GM23338 (cell line): ENCODE data around the gene TAPBPL. TPM values are rescaled to one million over a fixed set of nuclear protein-coding genes. Genes with fewer than 3 reads are reported as not detected.

Source experiments
- ATAC-seq: fragments of 200-7000 bp; cut with Tn5 transposase; 3 replicates; pipeline ENCODE4 v1.9.1; 2020
- DNase-seq: peaks from one replicate; pipeline ENCODE4 v3.0.0-alpha.2; 2015; ENCODE audit warnings: low spot score
- H2AFZ ChIP-seq: fragments of 200-600 bp; sonication (generic); 2 replicates; pipeline ENCODE4 v1.8.0; 2016; ENCODE audit warnings: antibody characterized with exemption, mild to moderate bottlenecking, moderate library complexity
- H3F3A ChIP-seq: fragments of 200-600 bp; sonication (generic); replicated peaks from 2 replicates; pipeline ENCODE4 v1.8.0; 2017; ENCODE audit warnings: antibody characterized with exemption, mixed run types, low read depth
- H3K27ac ChIP-seq: fragments of 200-600 bp; sonication (generic); 2 replicates; pipeline ENCODE4 v1.6.1; 2016; ENCODE audit warnings: low read depth
- H3K27me3 ChIP-seq: fragments of 200-600 bp; sonication (generic); 2 replicates; pipeline ENCODE4 v1.8.0; 2016; ENCODE audit warnings: mild to moderate bottlenecking, mixed run types, moderate library complexity; ENCODE audit not compliant: insufficient read depth
- H3K36me3 ChIP-seq: fragments of 200-600 bp; sonication (generic); 2 replicates; pipeline ENCODE4 v1.8.0; 2016; ENCODE audit warnings: mild to moderate bottlenecking; ENCODE audit not compliant: insufficient read depth
- H3K4me1 ChIP-seq: fragments of 200-600 bp; sonication (generic); 2 replicates; pipeline ENCODE4 v1.8.0; 2016; ENCODE audit warnings: mild to moderate bottlenecking, moderate library complexity; ENCODE audit not compliant: insufficient read depth
- H3K4me2 ChIP-seq: fragments of 200-600 bp; sonication (generic); 2 replicates; pipeline ENCODE4 v1.7.1; 2017; ENCODE audit warnings: mixed run types
- H3K4me3 ChIP-seq: fragments of 200-600 bp; sonication (generic); 2 replicates; pipeline ENCODE4 v1.6.1; 2016; ENCODE audit warnings: mixed run types
- H3K79me2 ChIP-seq: fragments of 200-600 bp; sonication (generic); replicated peaks from 2 replicates; pipeline ENCODE4 v1.8.0; 2017; ENCODE audit warnings: mild to moderate bottlenecking; ENCODE audit not compliant: insufficient read depth
- H3K9me2 ChIP-seq: fragments of 200-600 bp; sonication (generic); 2 replicates; pipeline ENCODE4 v1.8.0; 2017; ENCODE audit not compliant: insufficient read depth
- H4K20me1 ChIP-seq: fragments of 200-600 bp; sonication (generic); replicated peaks from 2 replicates; pipeline ENCODE4 v1.8.0; 2017; ENCODE audit warnings: mild to moderate bottlenecking; ENCODE audit not compliant: insufficient read depth
- H3K27ac Mint-ChIP-seq: 2 replicates; pipeline ENCODE4 v1.8.0; 2020; ENCODE audit warnings: inconsistent platforms, mild to moderate bottlenecking, moderate library complexity, mixed read lengths
- H3K27me3 Mint-ChIP-seq: 3 replicates; pipeline ENCODE4 v1.8.0; 2022; ENCODE audit warnings: low read depth, mild to moderate bottlenecking, moderate library complexity, mixed read lengths, inconsistent platforms; ENCODE audit not compliant: insufficient read depth, poor library complexity
- H3K36me3 Mint-ChIP-seq: 3 replicates; pipeline ENCODE4 v1.8.0; 2021; ENCODE audit warnings: low read depth, mild to moderate bottlenecking, inconsistent platforms, moderate library complexity, mixed read lengths
- H3K4me1 Mint-ChIP-seq: 3 replicates; pipeline ENCODE4 v1.8.0; 2020; ENCODE audit warnings: mild to moderate bottlenecking, inconsistent platforms, mixed read lengths
- H3K4me3 Mint-ChIP-seq: 3 replicates; pipeline ENCODE4 v1.8.0; 2021; ENCODE audit warnings: moderate library complexity, mild to moderate bottlenecking, inconsistent platforms, mixed read lengths
- H3K9me3 Mint-ChIP-seq: 3 replicates; pipeline ENCODE4 v1.8.0; 2020; ENCODE audit warnings: moderate library complexity, mild to moderate bottlenecking, inconsistent platforms, mixed read lengths
- CREB1 ChIP-seq: fragments of 250-450 bp; sonication (Bioruptor Pico); IDR thresholded peaks from 2 replicates; pipeline ENCODE4 v1.5.0; 2020; ENCODE audit warnings: low read depth, mild to moderate bottlenecking, moderate library complexity
- EZH2 ChIP-seq: fragments of 200-600 bp; sonication (generic); IDR thresholded peaks from one replicate; pipeline ENCODE4 v1.8.0; 2017; ENCODE audit warnings: antibody characterized with exemption, mild to moderate bottlenecking, low read depth; ENCODE audit not compliant: unreplicated experiment
- EZH2phosphoT487 ChIP-seq: fragments of 200-600 bp; sonication (generic); IDR thresholded peaks from one replicate; pipeline ENCODE4 v1.8.1; 2018; ENCODE audit warnings: antibody characterized with exemption; ENCODE audit not compliant: unreplicated experiment
- JUNB ChIP-seq: IDR thresholded peaks from one replicate; pipeline ENCODE4 v1.6.1; 2016; ENCODE audit warnings: antibody characterized with exemption; ENCODE audit not compliant: unreplicated experiment
- NANOG ChIP-seq: IDR thresholded peaks from 2 replicates; pipeline ENCODE4 v1.6.1; 2016; ENCODE audit warnings: antibody characterized with exemption, borderline replicate concordance
- POLR2AphosphoS5 ChIP-seq: IDR thresholded peaks from 2 replicates; pipeline ENCODE4 v1.6.1; 2016; ENCODE audit warnings: antibody characterized with exemption, low read depth
- STAT1 ChIP-seq: IDR thresholded peaks from one replicate; pipeline ENCODE4 v1.6.1; 2016; ENCODE audit warnings: antibody characterized with exemption; ENCODE audit not compliant: unreplicated experiment
- ZNF114 ChIP-seq: fragments of 250-450 bp; sonication (Bioruptor Pico); IDR thresholded peaks from 2 replicates; pipeline ENCODE4 v1.5.0; 2020; ENCODE audit warnings: mild to moderate bottlenecking, moderate library complexity
- ZNF331 ChIP-seq: fragments of 250-450 bp; sonication (Bioruptor Pico); IDR thresholded peaks from 2 replicates; pipeline ENCODE4 v1.5.0; 2020; ENCODE audit warnings: low read depth, mild to moderate bottlenecking, moderate library complexity
- polyA plus RNA-seq: library from polyadenylated mRNA; unstranded; fragments of >200 nt; fragmentation: Nextera tagmentation; extraction: Ambion mirVana; gene quantifications from 2 replicates; pipeline ENCODE4 v1.2.1, GENCODE V29; 2016
- total RNA-seq: library from RNA; depleted of rRNA; stranded (reverse); fragments of >200 nt; shearing (Covaris generic); gene quantifications from 2 replicates; pipeline ENCODE4 v1.2.3, GENCODE V29; 2014
- TF ChIP-seq, protein P1 (sequence below): IDR thresholded peaks from 2 replicates; pipeline ENCODE4 v1.6.1; 2016; ENCODE audit warnings: antibody characterized with exemption
- TF ChIP-seq, protein P2 (sequence below): IDR thresholded peaks from one replicate; pipeline ENCODE4 v1.6.1; 2018; ENCODE audit warnings: antibody characterized with exemption; ENCODE audit not compliant: unreplicated experiment
- TF ChIP-seq, protein P3 (sequence below): fragments of 250-450 bp; sonication (Bioruptor Pico); IDR thresholded peaks from 2 replicates; pipeline ENCODE4 v1.5.0; 2020; ENCODE audit warnings: mild to moderate bottlenecking, moderate library complexity
- TF ChIP-seq, protein P4 (sequence below), 2 experiments: fragments of 200-600 bp in 1 of 2; sonication (generic) in 1 of 2; conservative IDR thresholded peaks; 2 replicates each; pipeline versions ENCODE4 v1.5.1 to v1.6.1; 2016 to 2017; ENCODE audit warnings: antibody characterized with exemption in 2 of 2, low read depth in 2 of 2, mild to moderate bottlenecking in 2 of 2, moderate library complexity in 1 of 2

Gene TAPBPL
- total and polyA plus RNA-seq, 2 experiments from 2014 or later, result 0.59 to 0.65 TPM

DNA sequence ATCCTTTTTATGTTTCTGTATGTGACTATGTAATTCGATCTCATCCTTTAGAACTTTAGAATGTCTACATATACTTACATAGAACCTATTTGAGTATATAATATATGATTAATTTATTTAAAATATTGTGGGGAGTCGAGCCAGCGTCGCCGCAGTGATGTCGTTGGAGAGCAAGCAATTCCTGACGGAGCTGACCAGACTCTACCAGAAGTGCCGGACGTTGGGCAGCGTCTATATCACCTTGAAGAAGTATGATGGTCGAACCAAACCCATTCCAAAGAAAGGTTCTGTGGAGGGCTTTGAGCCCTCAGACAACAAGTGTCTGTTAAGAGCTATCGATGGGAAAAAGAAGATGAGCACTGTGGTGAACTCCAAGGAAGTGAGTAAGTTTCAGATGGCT is 13.5 kb upstream of the TAPBPL start:
- H3K4me1 Mint-ChIP-seq, result peaks cover 19% of the 10 kb centered on the region
- Histone ChIP-seq H3K9me2 (no peaks in the 10 kb centered on the region), H3K4me1 (peaks cover 11% of the 10 kb centered on the region), H3K4me3 (no peak overlapping the region), H2AFZ (no peak overlapping the region), H3K36me3 (no peaks in the 10 kb centered on the region), H3K27me3 (no peaks in the 10 kb centered on the region), H3K4me2 (no peak overlapping the region), H3F3A (peaks cover 8% of the 10 kb centered on the region; the same call in 1 of the 2 replicates), H3K27ac (no peak overlapping the region), H4K20me1 (no peaks in the 10 kb centered on the region), H3K79me2 (no peaks in the 10 kb centered on the region)
- TF ChIP-seq, protein P1, sequence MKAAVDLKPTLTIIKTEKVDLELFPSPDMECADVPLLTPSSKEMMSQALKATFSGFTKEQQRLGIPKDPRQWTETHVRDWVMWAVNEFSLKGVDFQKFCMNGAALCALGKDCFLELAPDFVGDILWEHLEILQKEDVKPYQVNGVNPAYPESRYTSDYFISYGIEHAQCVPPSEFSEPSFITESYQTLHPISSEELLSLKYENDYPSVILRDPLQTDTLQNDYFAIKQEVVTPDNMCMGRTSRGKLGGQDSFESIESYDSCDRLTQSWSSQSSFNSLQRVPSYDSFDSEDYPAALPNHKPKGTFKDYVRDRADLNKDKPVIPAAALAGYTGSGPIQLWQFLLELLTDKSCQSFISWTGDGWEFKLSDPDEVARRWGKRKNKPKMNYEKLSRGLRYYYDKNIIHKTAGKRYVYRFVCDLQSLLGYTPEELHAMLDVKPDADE, result no peak
- TF ChIP-seq ZNF114 (no peak), JUNB (no peak), EZH2 (no peak), CREB1 (CRISPR knock-in tag) (no peak), POLR2AphosphoS5 (no peak), STAT1 (no peak), EZH2phosphoT487 (no peak), ZNF331 (CRISPR knock-in tag) (no peak), NANOG (no peak)
- TF ChIP-seq, protein P2, sequence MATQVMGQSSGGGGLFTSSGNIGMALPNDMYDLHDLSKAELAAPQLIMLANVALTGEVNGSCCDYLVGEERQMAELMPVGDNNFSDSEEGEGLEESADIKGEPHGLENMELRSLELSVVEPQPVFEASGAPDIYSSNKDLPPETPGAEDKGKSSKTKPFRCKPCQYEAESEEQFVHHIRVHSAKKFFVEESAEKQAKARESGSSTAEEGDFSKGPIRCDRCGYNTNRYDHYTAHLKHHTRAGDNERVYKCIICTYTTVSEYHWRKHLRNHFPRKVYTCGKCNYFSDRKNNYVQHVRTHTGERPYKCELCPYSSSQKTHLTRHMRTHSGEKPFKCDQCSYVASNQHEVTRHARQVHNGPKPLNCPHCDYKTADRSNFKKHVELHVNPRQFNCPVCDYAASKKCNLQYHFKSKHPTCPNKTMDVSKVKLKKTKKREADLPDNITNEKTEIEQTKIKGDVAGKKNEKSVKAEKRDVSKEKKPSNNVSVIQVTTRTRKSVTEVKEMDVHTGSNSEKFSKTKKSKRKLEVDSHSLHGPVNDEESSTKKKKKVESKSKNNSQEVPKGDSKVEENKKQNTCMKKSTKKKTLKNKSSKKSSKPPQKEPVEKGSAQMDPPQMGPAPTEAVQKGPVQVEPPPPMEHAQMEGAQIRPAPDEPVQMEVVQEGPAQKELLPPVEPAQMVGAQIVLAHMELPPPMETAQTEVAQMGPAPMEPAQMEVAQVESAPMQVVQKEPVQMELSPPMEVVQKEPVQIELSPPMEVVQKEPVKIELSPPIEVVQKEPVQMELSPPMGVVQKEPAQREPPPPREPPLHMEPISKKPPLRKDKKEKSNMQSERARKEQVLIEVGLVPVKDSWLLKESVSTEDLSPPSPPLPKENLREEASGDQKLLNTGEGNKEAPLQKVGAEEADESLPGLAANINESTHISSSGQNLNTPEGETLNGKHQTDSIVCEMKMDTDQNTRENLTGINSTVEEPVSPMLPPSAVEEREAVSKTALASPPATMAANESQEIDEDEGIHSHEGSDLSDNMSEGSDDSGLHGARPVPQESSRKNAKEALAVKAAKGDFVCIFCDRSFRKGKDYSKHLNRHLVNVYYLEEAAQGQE, result no peak
- TF ChIP-seq, protein P3, sequence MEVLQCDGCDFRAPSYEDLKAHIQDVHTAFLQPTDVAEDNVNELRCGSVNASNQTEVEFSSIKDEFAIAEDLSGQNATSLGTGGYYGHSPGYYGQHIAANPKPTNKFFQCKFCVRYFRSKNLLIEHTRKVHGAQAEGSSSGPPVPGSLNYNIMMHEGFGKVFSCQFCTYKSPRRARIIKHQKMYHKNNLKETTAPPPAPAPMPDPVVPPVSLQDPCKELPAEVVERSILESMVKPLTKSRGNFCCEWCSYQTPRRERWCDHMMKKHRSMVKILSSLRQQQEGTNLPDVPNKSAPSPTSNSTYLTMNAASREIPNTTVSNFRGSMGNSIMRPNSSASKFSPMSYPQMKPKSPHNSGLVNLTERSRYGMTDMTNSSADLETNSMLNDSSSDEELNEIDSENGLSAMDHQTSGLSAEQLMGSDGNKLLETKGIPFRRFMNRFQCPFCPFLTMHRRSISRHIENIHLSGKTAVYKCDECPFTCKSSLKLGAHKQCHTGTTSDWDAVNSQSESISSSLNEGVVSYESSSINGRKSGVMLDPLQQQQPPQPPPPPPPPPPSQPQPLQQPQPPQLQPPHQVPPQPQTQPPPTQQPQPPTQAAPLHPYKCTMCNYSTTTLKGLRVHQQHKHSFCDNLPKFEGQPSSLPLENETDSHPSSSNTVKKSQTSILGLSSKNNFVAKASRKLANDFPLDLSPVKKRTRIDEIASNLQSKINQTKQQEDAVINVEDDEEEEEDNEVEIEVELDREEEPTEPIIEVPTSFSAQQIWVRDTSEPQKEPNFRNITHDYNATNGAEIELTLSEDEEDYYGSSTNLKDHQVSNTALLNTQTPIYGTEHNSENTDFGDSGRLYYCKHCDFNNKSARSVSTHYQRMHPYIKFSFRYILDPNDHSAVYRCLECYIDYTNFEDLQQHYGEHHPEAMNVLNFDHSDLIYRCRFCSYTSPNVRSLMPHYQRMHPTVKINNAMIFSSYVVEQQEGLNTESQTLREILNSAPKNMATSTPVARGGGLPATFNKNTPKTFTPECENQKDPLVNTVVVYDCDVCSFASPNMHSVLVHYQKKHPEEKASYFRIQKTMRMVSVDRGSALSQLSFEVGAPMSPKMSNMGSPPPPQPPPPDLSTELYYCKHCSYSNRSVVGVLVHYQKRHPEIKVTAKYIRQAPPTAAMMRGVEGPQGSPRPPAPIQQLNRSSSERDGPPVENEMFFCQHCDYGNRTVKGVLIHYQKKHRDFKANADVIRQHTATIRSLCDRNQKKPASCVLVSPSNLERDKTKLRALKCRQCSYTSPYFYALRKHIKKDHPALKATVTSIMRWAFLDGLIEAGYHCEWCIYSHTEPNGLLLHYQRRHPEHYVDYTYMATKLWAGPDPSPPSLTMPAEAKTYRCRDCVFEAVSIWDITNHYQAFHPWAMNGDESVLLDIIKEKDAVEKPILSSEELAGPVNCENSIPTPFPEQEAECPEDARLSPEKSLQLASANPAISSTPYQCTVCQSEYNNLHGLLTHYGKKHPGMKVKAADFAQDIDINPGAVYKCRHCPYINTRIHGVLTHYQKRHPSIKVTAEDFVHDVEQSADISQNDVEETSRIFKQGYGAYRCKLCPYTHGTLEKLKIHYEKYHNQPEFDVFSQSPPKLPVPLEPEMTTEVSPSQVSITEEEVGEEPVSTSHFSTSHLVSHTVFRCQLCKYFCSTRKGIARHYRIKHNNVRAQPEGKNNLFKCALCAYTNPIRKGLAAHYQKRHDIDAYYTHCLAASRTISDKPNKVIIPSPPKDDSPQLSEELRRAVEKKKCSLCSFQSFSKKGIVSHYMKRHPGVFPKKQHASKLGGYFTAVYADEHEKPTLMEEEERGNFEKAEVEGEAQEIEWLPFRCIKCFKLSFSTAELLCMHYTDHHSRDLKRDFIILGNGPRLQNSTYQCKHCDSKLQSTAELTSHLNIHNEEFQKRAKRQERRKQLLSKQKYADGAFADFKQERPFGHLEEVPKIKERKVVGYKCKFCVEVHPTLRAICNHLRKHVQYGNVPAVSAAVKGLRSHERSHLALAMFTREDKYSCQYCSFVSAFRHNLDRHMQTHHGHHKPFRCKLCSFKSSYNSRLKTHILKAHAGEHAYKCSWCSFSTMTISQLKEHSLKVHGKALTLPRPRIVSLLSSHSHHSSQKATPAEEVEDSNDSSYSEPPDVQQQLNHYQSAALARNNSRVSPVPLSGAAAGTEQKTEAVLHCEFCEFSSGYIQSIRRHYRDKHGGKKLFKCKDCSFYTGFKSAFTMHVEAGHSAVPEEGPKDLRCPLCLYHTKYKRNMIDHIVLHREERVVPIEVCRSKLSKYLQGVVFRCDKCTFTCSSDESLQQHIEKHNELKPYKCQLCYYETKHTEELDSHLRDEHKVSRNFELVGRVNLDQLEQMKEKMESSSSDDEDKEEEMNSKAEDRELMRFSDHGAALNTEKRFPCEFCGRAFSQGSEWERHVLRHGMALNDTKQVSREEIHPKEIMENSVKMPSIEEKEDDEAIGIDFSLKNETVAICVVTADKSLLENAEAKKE, result no peak
- TF ChIP-seq, protein P4, sequence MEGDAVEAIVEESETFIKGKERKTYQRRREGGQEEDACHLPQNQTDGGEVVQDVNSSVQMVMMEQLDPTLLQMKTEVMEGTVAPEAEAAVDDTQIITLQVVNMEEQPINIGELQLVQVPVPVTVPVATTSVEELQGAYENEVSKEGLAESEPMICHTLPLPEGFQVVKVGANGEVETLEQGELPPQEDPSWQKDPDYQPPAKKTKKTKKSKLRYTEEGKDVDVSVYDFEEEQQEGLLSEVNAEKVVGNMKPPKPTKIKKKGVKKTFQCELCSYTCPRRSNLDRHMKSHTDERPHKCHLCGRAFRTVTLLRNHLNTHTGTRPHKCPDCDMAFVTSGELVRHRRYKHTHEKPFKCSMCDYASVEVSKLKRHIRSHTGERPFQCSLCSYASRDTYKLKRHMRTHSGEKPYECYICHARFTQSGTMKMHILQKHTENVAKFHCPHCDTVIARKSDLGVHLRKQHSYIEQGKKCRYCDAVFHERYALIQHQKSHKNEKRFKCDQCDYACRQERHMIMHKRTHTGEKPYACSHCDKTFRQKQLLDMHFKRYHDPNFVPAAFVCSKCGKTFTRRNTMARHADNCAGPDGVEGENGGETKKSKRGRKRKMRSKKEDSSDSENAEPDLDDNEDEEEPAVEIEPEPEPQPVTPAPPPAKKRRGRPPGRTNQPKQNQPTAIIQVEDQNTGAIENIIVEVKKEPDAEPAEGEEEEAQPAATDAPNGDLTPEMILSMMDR (conservative IDR thresholded peaks at IDR 0.05; ENCODE audit: low read depth in 2 of 2), result no peak
- no peak overlapping the region for H3K4me3 Mint-ChIP-seq
- DNase-seq, result no peak
- H3K27ac Mint-ChIP-seq, result no peak overlapping the region
- H3K9me3 Mint-ChIP-seq, result no peaks in the 10 kb centered on the region
- peaks cover 5% of the 10 kb centered on the region for H3K27me3 Mint-ChIP-seq
- H3K36me3 Mint-ChIP-seq, result no peaks in the 10 kb centered on the region
- no peak for ATAC-seq
